HG02571 (cell line): ENCODE measurements around the gene HCRTR2.
"Not testable (repeated sequence)": the region's sequence is repeated elsewhere in the genome, so short reads cannot be mapped to it uniquely, and the experiment has no call there.

ENCODE experiments used
- ATAC-seq: cut with Tn5 transposase; IDR thresholded peaks from one replicate; pipeline ENCODE4 v1.9.1; 2021; ENCODE audit warnings: mild to moderate bottlenecking, moderate library complexity; ENCODE audit not compliant: unreplicated experiment

The HCRTR2 gene

DNA sequence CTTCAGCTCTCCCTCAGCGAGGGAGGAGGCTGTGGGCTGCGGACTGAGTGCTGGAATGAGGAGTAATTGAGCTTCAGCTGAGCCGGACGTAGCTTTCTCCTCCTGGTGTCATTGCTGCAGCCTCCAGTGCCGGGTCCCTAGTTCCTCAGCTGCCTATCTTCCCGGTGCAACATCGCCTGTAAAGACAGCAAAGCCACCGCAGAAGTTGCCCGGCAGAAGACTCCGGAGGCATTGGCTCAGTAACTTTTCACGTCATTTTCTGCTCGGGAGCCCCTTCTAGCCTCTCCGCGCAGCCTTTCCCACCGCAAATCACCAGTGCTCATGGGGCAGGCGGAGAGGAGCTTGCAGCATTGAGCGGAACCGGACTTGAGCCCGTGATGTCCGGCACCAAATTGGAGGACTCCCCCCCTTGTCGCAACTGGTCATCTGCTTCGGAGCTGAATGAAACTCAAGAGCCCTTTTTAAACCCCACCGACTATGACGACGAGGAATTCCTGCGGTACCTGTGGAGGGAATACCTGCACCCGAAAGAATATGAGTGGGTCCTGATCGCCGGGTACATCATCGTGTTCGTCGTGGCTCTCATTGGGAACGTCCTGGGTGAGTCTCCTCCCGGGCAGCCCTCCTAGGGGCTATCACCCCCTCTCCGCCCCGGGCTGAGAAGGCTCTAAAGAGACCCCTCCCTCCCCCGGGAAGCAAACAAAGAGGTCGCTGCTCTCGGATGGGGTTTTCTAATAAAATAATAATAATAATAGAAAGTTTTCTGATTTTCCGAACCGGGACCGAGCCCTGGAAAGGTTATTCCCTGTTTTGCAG lies at the start of gene HCRTR2:
HCRTR2 (plus strand) TSS at position 305 of the 816 bp plus-strand sequence; CDS start at position 378, 73 bp downstream.
- ATAC-seq: no peak

DNA sequence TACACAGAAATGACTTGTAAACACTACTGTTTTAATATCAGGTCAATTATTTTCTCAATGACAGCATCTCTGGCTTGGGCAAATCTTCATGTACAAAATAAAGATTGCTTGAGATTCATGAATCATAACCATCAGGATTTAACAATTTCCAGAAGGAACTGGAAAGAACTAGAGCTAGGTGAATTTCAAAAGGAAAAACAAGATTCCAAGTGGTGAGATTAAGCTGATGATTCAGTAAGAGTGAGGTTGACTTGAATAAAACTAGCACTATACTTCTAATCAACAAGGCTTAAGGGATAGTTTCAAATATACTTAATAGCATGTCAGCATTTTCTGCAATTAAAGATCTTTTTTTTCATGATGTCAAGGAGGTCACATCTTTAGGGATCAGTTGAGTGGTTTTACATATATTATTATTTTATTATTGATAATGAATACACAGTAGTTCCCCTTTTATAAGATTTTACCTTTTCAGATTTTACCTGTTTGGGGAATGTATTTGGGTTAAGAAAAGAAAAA lies 43.5 kb upstream of the HCRTR2 start:
- no peak for ATAC-seq

DNA sequence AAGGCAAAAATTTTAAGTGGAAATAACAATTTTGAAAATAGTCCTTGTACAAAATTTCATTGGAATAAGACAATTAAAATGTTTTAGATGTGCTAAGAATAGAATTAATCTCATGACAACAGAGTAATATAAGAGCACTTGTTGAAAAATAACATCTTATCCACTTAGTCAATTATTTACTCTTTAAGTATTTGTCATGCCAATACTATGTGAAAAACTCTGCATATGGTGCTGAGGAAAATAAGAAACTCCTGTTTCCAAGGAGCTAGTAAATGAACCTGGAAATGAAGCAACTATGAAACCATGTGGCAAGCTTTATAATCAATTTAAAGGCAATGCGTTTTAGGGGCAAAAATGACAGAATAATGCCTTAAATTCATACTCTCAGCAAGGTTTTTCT lies 42.7 kb upstream of the HCRTR2 start:
- no peak for ATAC-seq

DNA sequence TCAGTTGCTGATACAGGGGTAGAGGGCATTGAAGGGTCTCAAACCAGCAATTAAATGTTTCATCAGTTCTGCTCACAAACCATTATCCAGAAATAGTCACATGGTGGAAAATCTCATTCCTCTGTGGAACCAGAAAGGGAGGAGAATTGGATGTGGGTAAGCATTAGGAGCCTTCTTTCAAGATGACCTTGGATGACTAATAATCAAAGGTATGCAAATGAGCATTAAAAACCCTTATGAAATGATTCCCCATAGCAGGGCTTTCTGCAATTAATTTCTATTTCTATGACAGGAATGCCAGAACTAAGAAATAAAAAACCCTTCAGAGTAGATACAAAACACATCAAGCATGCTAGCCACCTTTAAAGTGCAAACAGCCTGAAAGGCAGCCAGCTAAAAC lies 37.4 kb upstream of the HCRTR2 start:
- no peak for ATAC-seq

DNA sequence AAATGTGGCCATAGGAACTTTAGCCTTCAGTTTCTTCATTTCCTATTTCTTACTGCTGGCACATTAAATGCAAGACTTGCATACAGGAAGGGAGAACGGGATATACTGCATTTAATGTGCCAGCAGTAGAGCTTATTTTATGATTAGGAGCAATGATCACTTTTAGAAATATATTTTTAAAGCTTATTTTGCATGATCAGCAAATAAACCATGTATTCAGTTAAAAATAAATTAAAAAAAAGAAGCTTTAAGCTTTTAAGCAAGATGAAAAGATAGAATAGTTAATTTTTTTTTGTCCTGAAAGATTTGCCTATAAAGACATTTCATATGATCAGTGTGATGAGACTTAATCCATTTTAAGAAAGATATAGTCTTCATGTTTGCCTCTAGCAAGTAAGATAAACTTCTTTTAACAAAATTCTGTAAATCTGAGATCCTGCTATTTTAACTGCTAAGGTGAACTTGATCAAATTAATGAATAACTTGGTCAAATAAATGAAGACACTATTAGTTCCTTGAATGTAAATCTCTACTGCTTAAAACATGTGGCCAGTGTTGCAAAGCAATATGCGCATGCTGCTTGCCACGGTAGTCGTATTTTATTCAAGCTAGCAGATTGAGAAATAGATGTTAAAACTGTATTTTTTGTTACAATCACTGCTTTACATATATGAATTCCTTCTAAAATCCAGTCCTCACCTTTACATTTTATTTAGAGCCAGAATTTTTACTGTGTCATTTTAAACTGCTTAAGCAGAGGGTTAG lies 36.2 kb upstream of the HCRTR2 start:
- no peak for ATAC-seq

DNA sequence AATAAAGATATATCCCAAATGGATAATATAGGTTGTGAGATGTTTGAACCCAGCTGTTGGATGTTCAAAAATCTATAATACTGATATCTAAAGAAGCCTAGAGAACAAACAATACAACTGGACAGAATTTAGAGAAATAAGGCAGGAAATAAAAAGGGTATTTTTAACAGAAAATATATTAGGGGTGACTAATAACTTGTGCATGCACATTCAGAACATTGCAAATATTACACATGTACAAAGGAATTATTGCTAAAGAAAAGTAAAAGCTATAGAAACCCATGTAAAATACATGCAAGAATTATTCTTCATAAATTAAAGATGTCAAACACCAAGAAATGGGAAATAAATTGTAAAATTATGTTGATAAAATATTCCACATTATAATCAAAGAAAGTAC lies 32.7 kb upstream of the HCRTR2 start:
- no peak for ATAC-seq

DNA sequence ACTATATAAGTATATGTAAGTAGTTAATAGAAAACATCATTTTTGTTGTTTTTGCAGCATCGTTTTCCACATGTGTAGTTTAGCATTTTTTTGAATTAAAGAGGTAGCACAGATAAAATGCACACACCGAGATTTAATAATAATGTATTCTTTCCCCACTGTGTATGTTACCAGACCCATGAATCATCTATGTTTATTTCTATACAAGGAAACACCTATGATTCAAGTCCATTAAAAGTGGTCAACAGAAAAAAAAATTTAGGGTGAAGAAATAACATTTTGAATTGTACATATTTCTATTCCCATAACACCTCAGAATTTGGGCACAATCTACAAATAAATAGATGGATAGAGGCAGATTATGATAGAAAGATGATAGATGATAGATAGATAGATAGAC lies 31.7 kb upstream of the HCRTR2 start:
- no peak for ATAC-seq

DNA sequence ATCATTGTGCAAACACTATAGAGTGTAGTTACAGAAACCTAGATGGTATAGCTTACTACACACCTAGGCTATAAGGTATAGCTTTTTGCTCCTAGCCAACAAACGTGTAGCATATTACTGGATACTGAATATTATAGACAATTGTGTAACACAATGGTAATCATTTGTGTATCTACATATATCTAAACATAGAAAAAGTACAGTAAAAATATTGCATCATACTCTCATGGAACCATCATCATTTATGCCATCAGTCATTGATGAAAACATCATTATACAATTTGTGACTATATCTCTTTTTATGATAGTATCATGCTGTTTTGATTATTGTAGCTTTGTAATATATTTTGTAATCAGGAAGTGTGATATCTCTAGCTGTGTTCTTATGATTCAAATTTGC lies 21.0 kb upstream of the HCRTR2 start:
- no peak for ATAC-seq

DNA sequence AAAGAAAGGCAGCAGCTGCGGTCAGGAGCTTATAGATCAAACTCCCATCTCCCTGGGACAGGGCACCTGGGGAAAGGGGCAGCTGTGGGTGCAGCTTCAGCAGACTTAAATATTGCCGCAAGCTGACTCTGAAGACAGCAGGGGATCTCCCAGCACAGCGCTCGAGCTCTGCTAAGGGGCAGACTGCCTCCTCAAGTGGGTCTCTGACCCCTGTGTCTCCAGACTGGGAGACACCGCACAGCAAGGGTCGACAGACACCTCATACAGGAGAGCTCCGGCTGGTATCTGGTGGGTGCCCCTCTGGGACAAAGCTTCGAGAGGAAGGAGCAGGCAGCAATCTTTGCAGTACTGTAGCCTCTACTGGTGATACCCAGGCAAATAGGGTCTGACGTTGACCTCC lies 15.5 kb upstream of the HCRTR2 start:
- ATAC-seq: not testable (repeated sequence)

DNA sequence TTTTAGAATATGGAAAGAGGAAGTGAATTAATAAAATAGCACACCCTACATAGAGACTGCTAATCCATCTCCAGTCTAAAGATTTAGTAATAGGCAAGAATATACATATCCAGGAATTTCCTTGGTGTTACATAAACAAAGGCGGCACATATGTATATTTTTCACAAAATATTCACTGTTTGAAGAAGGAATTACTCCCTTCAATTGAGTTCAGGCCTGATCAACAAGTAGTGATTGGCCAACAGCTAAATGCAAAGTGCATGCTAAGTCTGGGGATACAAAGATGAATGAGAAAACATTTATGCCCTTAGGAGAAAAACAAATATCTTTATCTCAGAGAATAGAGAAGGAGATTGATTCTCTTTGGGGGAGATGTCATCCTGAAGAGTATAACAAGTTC lies 6.5 kb upstream of the HCRTR2 start:
- ATAC-seq: no peak

DNA sequence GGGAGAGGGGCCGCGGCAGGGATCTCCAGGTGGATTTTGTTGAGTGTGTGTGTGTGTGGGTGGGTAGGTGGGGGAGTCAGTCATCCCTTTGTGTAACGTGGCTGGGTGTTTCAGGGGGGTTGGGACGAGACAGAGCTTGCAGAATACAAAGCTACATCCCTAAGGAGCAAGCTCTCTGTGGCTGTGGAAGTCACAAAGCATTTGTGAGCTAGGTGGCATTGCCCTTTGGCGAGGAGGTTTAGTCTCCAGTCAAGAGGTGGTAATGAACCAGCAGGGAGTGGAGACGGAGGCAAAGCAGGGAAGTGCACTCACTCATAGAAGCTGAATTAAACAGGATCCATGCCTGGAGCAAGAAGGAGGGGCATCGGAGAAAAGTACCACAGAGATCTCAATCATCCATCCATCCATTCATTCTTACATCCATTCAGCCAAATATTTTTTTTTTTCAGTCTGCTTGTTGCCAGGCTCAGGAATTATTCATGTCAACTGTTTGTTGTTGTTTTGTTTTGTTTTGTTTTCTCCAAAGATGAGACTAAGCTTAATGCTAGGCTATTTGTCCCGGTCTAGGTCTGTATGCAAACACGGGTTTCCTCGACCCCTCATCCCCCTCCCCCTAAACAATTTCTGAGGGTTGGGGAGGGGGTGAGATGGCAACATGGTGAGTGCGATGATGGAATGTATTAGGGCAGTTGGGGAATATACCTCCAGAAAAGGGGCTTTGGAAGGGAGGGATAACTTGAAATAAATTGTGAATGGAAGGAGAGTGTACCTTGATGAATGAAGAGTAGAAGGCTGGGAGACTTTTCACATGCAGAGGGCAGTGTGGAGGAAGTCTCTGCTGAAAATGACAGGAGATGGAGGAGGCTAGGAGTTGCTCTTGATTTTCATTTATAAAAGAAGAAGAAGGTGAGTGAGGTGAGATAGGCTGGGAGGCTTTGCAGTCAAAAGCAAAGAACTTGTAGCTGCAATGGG lies 1.0 kb downstream of the HCRTR2 start:
- ATAC-seq: no peak

DNA sequence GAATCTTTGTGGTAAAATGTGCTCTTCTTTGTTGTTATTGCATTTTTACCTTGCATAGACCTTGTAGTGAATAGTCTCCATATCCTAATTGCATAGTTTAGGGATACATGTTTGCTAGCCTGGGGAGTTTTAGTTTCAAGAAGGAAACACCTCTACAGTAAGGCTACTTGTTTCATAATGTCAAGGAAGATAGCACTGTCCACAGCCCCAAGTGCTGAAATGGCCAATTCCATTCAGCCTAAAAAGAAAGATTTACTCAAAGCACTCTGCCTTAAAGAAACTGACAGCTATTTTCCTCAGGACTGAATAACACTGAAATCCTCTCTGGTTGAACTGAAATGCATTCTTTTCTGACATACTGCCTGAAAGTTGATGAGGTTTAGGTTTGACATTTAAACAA lies 2.6 kb downstream of the HCRTR2 start:
- ATAC-seq: no peak

DNA sequence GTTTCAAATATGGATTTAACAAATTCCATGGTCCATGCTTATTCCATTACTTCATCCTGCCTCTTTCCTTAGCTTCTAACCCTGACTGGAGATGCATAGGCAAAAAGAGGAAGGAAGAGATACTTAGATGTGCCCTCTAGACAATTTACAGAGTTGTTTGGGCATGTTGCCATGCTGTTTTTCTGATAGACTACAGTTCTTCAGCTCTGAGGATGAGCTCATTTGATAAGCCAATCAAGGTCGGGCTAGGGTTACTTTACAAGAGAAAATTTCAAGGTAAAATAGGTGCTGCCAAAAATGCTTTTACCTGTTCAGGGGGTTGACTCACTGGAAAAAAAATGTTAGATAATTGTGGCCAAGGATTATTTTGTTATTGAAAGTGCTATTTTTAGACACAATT lies 5.9 kb downstream of the HCRTR2 start:
- no peak for ATAC-seq

DNA sequence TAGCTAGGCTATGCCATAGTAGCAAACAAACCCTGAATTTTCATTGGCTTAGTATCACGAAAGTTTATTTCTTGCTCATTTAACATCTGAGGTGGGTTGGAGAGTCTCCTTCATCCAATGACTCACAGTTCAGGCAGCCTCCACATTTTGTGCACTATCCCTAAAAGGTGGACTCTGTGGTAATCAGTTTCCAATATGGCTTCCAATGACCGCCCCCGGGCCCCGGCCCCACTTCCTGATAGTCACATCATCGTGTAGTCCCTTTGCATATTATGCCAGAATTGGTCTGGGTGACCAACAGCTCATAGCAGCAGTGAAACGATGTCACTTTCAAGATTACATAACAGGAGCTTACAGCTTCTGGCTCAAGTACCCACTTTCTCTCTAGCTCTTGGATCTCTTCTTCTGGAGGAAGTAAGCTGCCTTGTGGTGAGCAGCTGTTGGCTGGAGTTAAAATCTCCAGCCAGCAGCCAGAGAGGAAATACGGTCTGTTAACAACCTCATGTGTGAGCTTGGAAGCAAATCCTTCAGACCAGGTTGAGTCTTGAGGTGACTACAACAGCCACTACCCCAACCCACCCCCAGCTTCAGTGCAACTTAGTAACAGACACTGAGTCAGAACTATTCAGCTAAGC lies 7.8 kb downstream of the HCRTR2 start:
- no peak for ATAC-seq

DNA sequence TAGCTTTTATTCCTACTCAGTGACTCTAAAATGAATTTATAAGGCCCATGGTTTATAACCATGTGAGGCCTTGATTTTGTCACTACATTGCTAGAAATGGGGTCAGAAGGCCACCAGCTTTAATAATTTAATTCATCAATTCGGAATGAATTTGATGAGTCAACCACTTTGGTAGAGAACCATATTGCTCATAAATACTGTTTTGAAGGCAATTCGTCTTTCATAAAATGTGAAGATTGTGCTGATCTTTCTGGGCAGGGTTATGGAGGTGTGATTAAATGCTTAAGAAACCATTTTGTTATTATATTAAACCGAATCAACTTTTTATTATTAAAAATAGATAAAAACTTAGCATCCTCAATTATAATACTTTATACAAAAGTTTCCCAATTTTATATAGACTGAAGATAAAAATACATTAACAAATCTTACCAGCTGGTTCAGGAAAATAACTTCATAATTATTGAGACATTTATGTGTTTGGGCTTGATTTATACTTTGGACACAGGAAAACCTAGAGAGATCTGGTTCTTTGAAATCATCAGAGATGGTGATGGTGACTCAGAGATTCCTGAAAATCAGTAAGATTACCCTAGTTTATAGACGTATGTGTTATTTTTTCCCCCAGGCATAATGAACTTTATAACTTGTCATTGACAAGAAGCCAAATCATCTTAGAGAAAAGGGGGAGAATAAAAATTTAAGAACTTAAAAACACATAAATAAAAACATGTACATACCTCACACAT lies 10.6 kb downstream of the HCRTR2 start:
- no peak for ATAC-seq

DNA sequence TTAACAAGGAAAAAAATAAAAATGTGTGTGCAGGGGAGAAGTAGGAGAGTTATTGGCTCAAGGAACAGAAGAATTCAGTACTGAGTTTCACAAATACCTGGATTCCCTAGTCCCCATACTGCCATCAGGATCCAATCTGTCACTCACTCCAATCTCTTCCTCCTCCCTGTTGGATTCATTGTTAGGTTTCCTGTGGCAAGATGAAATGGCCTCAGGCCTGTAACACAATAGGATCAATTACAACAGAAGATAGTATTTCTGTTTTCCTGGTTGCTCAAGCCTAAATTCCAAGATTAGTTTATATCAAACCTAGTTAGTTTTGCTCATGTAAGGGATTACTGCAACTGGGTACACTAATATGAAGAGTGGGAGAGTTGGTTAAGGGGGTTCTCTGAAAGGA lies 24.4 kb downstream of the HCRTR2 start:
- no peak for ATAC-seq

DNA sequence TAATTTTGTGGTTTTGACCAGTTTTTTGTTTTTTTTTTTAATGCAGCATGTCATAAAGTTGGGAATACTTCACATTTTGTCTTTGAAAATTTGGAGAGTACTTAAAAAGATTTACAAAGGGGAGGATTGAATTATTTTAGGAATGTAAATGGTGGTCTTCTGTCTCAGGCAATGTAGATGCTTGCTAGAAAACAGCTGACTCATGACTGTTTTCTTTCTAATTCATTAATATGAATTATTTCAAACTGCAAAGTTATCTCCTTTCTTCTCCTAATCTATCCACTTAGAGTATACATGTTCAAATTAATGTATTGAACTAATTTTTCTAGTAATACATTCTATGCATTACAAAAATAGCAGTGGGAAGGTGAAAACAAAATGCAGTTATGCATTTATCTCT lies 24.9 kb downstream of the HCRTR2 start:
- no peak for ATAC-seq

DNA sequence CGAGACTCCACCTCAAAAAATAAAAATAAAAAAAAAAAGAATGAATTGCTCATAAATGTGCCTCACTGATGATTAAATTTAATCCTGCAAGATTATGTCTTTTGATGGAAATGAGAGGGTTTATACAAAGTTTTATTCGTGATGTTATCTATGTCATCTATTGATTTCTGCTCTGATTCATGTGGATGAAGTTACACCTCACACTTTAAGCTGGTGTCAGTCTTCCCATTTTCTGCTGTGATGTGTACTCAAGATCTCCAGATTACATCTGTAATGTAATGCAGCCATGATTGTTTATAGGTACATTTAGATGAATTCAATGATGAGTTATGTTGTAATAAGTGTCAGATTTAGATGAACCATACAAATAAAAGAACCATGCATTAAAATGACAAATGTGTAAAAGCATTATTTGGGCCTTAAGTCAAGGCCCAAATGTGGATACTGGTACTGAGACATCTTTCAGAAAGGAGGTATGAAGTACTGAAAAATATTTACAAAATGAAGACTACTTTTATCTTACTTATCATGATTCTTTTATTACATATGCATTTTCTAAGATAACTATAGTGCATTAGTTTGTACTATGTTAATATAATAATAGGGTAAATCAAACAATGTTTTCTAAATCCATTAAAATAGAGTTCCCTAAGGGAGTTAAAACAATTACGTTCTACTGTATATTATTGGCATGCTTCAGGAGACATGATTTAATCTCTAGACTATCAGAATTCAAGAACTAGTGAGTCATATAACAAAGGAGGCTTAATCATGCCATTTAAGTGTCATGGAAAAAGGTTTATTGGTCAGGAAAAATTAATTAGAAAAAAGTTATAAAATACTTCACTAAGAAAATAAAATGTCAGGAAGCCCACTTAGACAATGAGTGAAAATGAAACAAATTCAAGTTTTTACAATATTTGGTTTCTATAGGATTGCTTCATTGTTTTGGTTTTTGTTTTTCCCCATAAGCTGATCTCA lies 34.5 kb downstream of the HCRTR2 start:
- no peak for ATAC-seq

DNA sequence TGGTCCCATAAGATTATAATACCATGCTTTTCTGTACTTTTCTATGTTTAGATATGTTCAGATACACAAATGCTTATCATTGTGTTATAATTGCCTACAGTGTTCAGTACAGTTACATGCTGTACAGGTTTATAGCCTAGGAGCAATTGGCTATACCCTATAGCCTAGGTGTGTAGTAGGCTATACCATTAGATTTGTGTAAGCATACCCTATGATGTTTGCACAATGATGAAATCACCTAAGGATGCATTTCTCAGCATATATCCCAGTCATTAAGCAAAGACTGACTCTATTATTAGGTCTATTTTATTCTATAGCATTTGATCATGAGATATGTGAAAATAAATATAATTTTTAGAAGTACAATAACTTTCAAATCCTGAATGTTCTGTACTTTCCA lies 36.6 kb downstream of the HCRTR2 start:
- no peak for ATAC-seq
